HG03045 (cell line): Measurements from ENCODE around the gene MAPKAP1.
"Not testable (repeated sequence)": the region's sequence is repeated elsewhere in the genome, so short reads cannot be mapped to it uniquely, and the experiment has no call there.

Source experiments
- ATAC-seq: cut with Tn5 transposase; IDR thresholded peaks from one replicate; pipeline ENCODE4 v1.9.1; 2021; ENCODE audit warnings: mild to moderate bottlenecking, moderate library complexity; ENCODE audit not compliant: unreplicated experiment

Gene MAPKAP1

DNA sequence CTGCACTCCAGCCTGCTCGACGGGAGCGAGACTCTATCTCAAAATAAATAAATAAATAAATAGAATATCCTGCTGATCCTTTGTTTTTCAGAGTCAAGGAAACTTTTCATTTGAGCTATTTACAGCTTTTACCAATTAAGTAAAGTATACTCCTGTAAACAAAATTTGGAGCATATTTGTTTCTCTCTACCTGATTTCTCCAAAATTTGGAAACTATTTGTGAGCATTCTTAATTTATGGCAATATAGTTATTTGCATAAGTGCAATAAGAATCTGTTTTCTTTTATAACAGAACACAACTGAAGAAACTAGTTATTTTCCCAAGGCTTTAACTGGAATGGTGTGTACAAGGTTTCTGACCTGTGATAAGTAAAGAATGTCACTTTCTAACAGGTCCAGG, 135.2 kb downstream of the MAPKAP1 start:
- not testable (repeated sequence) for ATAC-seq

DNA sequence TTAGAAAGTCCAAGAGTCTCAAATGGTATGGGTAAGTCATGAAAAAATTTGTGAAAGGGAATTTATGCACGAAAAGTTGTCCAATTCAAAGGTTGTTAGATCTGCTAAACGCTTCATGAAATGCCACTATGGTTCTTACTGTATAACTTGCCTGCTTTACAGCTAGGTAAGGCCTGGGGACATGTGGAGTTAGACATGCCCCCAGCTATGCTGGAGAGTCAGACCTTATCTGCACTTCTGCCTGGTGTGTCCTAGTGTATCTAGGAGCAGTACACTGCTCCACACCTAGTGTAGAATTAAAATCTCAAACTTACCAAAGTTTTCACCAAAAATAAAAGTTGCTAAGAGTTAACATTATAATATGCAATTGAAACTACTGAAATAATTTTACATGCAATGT, 136.8 kb downstream of the MAPKAP1 start:
- no peak for ATAC-seq

DNA sequence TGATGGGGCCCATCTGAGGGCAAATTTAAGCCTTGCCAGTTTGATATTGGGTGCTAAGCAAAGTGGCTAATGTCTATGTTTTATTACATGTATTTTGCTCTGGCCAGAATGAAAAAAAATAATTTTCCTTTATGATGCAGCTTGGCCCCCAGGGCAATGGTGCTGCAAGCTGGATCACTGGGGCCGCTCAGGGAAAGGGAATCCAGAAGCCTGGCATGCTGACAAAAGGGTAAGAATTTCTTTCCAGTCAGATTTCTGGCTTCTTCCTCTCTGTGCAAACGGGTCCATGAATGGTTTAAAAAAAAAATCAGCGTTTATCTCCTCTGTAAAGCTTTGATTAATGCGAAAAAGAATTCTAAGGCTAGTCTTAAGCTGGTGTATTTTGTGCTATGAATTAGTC, 138.4 kb downstream of the MAPKAP1 start:
- no peak for ATAC-seq

DNA sequence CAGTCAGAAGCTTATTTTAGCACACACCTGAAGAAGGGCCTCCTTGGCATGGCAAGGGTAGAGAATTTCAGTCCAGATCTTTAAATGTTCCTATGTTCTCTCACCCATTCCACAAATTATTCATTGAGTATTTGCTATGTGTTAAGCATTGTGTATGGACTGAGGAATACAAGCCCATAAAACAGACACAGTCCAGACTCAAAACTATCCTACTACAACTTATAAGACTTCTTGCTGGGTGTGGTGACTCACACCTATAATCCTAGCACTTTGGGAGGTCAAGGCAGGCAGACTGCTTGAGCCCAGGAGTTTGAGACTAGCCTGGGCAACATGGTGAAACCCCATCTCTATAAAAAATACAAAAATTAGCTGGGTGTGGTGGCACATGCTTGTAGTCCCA, 141.0 kb downstream of the MAPKAP1 start:
- not testable (repeated sequence) for ATAC-seq

DNA sequence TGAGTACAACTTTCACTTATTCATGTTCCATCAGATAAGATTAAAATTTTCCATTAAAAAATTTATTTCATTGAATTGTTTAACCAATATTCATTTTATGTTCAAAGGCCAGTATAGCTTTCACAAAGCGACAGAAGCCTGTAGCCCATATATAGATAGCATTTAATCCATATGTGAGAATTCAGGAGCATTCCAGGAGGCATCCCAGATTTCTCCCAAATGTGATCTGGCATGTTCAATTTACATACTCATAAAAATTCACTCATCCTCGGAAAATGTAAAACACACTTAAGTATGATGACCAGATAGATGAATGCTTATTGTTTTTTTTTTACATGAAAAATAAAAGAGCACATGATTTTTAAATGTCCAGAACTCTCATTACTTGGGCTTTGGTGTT, 141.9 kb downstream of the MAPKAP1 start:
- ATAC-seq, result no peak

DNA sequence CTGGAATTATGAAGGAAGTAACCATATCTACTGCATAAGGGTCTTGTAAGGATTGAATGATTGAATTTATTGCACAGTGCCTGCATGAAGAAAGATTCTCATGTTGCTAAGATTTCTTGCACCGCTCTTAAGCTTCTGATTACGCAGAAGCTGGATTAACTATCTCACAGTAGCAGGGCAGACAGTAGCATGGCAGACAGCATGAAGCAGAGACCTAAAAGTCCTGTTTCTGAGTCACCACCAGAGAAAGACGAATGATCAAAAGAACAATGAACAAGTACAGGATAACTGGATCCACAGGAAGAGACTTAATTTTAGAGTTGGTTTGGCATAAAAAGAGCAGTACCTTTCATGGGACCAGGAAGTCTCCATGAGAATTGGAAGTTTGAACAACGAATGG, 142.4 kb downstream of the MAPKAP1 start:
- ATAC-seq, result no peak

DNA sequence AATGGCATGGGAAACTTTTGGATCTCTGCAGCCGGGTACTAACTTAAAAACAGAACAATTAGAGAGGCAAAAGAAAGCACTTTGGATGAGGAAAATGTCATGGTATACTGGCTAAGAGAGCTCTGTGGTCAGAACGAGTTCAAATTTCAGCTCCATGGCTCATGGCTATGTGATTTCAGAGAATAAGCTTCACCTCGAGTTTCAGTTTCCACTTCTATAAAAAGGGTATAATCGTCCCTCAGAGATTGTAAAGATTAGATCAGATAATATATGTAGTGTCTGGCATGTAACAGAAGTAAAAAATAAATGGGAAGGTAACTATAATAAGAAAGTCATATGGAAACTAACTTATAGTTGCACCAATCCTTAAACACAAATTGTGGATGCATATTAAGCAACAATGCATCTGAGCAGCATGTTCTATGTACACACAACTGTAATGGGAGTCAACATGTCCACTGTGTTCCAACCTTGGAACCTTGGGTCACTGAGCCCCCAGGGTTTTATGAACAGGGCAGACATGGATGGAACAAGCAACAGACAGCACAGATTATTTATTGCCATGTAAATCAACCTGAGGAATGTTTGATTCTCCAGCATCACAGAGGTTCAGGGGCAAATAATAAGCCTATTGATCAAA, 145.4 kb downstream of the MAPKAP1 start:
- no peak for ATAC-seq

DNA sequence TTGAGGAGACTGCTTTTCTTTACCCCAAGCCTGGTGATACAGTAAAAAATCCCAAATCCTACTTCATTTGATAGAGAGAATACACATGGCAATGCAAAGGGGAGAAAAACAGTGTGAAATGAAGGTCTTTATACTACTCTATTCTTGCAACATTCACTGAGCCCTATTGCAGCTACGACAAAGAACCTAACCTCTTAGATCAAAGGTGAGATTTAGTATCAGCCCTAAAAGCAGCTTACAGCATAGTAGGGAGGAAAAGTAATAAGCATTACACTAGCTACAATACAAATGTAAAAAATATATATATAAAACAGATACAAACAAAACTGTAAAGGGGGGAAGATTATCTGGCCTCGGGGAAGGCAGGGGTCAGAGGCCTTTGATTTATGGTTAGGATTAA, 147.1 kb downstream of the MAPKAP1 start:
- no peak for ATAC-seq

DNA sequence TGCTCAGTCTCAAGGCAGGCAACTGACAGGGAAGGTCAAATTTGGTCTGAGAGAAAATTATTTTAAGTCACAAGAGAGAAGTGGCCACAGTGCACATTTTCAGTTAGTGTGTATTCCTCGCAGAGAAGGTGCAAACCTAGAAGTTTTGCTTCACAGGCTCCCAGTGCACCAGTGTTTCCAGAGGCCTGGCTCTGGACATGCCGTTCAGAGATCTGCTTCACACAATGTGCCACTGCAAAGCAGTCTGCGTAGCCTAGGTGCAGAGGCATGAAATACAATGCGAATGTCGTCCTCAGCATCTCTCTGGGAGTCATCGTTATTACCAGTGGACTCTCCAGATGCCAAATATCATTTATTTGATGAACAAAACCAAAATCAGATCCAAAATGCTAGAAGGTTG, 147.8 kb downstream of the MAPKAP1 start:
- ATAC-seq, result no peak

DNA sequence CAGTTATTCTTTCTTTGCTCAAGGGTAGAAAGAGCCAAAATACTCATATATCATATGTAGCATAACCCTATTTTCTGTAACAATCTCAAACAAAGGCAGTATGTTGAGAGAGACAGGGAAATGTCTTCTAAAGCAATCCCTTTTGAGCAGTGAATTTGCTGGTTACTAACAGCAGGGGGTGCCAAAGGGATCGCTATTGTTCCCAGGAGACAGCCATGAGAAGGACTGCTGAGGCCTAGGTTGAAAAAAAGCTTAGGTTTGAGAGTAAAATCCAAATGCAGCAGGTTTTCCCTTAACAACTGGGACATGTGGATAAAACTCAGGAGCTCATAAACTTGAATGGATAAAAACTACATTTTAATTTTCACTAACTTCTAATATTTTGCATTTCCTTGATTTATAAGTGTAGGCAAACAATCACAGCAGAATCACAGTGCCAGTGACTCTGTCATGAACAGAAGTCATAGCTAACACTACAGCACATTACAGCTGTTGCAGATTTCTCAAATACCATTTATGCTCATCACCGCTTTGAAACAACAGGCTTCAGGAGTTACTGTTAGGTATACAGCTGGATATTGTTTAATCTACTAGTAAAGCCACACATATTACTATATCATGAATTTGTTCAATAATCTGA, 148.4 kb downstream of the MAPKAP1 start:
- ATAC-seq, result no peak

DNA sequence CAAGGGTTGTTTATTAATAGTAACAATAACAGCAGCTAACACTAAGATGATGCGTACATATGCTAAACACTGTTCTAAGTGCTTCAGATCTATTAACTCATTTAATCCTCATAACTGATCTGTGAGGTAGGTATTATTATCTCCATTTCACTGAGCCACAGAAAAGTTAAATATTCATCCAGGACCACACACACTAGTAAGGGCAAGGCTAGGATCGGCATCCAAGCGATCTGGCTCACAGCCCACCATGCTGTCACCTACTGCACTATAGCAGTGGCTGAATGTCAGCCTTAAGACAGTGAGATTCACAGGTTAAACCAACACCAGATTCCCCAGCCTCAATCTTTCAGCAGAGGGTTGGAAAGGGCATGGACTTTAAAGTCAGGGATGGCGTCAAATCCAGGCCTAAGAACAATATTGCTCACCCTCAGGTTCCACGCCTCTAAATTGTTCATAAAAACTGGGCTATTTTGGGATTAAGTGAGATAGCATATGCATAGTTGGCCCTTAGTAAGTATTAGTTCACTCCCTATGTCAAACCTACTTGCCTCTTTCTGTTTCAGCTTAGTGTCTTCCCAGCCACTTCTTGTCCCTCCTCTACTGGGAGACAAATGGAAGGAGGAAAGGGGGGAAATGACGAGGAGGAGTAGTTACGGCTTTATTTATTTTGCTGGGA, 150.8 kb downstream of the MAPKAP1 start:
- ATAC-seq, result no peak

DNA sequence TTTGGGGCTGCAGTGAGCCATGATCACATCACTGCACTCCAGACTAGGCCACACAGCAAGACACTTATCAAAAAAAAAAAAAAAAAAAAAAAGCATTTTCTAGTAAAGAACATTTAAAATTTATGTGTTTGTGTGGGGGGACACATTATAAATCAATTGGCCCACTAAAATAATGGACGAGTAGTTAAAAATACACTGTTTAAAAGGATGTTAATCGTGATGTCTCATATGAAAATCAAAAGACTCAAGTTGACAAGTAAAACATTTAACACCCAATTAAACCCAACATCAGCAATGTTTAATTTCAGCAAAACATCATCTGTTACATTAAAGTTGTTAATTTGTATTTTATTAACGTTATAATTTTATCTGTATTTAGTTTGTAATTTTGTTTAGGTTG, 152.3 kb downstream of the MAPKAP1 start:
- ATAC-seq, result no peak

DNA sequence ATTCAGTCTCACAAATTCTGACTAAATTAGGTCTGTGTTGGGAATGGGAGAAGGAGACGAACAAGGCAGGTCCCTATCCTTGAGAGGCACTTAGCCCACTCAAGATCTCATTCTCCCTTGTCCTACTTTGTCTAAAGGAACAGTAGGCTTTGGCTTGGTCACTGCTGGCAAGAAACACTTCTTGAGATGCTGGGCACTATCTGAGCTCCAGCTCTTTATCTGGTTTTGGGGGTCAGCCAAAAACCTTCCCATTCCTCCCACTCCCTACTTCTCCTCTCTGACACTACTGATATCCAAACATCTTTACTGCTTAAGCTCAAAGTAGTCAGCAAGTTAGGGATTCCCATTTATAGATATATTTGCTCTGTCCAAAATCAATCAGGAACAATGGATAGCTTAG, 155.2 kb downstream of the MAPKAP1 start:
- no peak for ATAC-seq

DNA sequence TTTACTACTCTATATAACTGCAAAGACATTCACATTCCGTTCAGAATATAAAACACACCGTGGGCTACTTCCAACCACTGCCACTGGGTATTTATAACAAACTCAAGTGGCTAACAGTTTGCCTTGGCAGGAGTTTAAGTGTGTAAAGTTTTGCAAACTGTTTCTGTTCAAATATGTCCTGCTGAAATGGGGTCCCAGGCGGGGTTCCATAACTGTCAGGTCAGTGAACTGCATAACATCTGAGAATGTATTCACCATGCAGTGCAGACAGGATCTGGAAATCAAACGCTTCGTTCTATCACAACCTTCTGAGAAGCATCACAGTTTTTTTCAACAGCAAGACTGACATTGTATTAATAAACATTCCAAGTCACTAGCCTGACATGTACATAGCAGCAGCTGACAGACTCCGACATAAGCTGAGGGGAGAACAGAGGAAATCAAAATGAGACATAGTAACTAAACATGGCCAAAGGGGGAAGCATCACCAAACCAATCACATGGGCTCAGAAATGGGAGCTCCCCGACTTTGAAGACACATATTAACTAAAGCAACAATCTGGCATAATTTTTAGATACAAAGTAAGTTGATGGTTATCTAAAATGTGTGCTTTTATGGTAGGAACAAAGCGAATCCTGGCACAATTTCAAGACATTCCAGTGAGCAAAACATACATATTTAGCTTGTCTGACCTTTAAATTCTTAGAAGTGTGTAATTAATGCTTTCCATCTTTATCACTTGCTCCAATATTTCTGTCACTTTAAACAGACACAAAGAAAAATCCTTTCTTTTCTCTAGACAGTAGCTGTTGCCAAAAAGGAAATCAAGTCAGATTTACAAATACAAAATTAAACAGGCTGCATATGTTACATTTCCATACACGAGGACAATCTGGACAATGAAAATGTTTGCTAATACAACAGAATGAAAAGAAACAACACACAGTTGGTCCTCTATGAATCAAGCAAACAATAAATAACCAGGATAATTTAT, 156.8 kb downstream of the MAPKAP1 start:
- ATAC-seq, result no peak

DNA sequence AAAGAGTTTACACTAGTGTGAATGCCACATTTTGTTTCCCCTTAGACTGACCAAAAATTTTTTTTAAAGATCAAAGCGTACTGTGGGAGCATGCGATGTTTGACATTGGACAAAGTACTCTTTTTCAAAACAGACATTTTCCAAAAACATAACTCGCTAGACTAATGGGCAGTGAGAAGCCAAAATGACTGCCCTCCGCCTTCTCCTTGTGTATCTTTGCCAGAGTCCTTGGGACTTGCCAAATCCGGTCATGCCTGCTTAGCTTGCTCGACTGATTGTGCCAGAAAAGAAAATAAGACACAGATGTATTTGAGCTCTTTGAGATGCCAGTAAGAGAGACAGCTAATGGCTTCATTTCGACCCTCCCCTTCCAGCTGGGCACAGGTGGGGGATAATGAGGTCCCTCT, 157.5 kb downstream of the MAPKAP1 start:
- no peak for ATAC-seq

DNA sequence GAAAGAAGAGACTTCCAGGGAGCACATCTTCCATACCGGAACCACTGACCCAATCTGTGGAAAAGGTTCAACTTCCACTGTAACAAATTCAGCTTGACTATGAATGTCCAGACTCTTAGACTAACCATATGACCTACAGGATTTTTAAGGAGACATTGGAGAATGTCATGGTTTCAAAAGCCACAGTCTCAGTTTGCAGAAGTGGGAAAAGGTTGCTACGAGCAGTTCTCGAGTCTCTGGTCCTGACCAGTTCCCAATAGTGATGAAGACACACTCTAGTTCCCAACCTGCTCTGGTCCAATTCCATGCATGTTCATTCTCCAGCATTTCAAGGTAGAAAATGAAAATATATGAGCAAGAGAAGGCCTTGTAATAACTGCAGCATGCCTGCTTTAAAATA, 158.0 kb downstream of the MAPKAP1 start:
- ATAC-seq, result no peak

DNA sequence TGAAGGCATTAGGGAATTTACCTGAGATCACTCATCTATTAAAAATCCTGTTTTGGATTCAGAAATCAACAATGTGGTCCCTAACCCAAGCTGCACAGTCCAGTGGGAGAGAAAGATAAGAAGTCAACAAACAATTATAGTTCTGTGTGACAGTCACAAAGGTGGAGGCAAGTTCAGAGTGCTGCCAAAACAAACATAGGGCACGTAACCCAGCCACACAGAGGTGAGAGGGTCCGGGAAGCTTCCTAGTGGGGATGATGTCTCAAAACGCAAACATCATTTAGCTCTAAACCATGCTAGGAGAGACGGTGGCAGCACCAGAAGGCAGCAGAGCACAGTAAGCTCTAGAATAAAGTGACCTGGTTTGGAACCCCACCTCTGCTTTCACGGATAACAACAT, 158.9 kb downstream of the MAPKAP1 start:
- ATAC-seq, result no peak

DNA sequence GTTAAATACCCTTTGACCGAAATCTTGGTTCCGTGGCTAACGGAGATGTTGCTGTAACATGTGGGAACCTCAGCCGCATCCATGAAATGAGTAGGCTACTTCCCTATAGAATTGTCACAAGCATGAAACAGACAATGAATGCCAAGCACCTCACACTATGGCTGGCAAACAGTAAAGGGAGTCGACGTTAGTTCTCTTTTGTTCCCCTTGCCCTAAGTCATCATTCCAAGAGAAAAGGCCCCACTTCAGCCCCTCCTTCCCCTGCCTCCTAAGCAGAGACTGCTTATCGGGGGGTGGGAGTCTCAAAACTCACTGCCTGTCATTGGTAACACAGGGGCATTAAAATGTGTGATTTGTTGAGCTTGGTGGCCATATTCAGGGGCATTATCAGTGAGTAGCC, 159.6 kb downstream of the MAPKAP1 start:
- no peak for ATAC-seq

DNA sequence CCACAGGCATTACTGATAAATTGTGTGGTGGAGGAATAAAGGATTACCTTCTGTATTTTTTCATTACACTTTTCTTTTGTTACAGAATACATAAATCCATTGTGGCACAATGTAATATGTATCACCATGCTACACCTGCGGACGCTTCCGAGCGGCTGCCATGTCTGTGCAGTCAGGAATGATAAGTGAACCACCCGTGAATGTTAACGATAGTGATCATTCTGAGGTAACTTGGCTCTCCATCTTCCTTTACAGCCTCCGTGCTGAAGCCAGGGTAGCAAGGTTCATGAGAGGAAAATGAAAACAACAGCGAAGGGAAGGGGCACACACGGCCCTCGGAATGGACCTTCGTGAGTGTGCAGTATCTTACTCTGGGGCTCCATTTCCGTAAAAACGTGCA, 161.2 kb downstream of the MAPKAP1 start:
- ATAC-seq, result no peak

DNA sequence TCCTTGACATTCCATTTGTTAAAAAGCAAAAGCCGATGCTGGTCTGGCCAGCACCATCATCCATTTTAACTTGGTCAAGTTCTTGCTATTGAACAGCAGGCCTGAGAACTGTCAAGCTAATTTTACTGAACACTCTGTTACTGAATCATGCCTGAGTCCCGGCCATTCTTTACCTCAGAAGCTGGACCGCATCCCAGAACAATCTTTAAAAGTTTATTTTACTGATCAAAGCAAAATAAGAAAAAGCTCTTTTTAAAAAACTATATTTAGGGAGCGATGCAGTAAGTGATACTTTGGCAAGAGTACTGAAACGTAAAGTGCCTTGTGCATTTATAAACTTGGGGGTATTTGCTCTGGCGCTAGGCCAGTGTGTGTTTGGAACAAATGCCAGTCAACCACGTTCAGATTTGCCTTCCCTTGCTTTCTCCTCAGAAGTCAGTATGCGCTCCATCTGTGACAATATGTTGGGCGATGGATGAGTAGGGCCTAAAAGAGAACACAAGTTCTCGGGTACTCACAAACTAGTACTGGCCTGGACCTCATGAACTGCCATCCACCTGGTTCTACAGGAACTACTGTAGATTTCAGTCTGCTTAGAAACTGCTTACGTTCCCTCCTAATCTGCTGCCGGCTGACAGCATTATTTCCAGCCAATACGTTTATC, 161.9 kb downstream of the MAPKAP1 start:
- no peak for ATAC-seq

DNA sequence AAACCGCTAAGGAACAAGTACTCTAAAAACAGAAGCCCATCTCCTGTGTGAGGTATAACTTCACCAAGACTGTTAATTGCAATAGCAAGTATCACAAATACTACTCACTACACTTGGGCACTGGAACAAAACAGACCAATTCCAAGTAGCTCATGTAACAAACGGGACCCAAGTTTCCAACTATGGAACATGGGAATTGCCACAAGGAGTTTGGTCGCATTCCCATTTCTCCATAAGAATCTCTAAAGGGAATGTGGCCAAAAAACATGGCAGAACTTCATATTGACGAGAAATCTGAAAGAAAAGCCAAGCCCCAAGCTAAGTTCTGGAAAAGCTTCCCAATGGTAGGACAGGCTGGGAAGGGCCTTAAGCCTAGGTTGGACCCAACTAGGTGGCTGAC, 162.5 kb downstream of the MAPKAP1 start:
- no peak for ATAC-seq
